ENCODE results near the gene LRFN4. TPM values are rescaled to one million over a fixed set of nuclear protein-coding genes. Genes with fewer than 3 reads are reported as not detected.

The LRFN4 gene
- total RNA-seq, 1 experiment from 2014 or later = 124 TPM

DNA sequence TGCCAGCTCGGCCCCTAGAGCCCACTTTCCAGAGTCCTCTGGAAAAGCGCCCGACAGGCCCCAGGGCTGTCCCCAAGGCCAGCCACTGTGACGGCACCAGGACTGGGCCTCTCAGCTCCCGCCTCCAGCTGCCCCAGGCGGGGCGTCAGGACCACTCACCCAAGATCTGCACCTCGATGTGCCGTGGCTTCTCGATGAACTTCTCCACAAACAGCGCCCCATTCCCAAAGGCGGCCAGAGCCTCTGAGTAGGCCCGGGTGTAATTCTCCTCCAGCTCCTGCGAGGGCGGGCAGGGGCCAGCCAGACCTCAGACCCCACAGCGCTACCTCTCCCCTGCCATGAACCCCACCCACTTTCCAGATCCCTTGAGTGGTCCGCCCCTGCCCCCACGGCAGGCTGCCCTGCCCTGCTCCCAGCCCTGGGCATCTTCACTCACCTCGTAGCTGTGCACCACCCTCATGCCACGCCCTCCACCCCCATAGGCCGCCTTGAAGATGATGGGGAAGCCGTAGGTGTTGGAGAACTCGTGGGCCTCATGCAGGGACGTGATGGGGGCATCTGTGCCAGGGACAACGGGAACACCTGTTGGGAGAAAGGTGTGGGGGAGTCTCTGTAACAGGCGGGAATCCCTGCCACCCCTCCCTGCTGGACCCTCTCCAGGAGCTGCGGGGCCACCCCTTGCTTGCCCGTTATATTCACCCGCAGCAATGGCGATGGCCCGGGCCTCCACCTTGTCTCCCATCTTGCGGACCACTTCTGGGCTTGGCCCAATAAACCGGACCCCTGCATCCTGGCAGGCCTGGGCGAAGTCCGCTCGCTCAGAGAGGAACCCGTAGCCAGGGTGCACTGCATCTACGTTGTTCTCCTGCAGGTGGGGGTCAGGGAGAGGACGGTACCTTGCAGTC is 14.0 kb downstream of the LRFN4 start:
- no peak for DNase-seq (ENCODE audit: low spot score)

DNA sequence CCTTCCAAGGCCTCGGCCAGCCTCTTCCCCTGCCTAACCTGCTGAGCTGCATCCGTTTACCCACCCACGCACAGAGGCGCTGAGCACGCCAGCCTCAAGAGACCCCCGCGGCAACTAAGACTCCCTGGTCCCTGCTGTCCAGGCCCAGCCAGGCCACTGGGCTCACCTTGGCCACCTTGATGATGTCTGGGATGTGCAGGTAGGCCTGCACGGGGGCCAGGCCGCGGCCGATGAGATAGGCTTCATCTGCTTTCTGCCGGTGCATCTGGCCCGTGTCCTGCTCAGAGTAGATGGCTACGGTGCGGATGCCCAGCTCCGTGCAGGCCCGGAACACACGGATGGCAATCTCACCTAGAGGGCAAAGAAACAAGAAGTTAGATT is 14.6 kb downstream of the LRFN4 start:
- no peak for DNase-seq (ENCODE audit: low spot score)

DNA sequence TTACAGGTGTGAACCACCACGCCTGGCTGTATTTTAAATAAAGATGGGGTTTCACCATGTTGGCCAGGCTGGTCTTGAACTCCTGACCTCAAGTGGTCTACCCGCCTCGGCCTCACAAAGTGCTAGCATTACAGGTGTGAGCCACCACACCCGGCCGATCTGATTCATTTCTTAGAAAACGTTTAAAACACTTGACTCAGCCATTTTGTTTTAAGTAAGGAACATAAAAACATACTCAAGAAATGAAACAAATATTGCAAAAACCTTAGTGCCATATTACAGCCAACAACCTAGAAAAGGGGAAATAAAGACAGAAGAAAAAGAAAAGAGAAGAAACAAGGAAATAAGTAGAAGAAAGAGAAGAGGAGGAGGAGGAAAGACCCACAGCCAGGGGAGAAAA is 17.4 kb downstream of the LRFN4 start:
- no peak for DNase-seq (ENCODE audit: low spot score)

DNA sequence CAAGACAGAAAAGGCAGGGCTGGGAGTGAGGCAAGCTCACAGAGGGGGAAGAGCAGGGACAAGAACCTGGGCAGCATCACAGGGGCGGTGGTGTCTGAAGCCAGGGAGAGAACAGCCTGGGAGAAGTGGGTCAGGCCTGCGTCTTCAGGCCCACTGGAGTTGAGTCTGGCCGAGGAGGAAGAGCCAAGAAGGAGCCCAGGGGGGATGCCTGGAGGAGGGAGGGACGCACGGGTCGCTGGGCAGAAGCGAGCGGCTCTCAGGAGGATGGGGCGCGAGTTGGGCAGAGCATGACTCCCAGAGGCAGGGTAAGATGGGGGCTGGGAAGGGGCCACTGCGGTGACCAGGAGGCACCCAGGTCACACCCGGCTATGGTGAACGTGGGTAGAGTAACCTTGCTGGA is 18.5 kb downstream of the LRFN4 start:
- no peak for DNase-seq (ENCODE audit: low spot score)

DNA sequence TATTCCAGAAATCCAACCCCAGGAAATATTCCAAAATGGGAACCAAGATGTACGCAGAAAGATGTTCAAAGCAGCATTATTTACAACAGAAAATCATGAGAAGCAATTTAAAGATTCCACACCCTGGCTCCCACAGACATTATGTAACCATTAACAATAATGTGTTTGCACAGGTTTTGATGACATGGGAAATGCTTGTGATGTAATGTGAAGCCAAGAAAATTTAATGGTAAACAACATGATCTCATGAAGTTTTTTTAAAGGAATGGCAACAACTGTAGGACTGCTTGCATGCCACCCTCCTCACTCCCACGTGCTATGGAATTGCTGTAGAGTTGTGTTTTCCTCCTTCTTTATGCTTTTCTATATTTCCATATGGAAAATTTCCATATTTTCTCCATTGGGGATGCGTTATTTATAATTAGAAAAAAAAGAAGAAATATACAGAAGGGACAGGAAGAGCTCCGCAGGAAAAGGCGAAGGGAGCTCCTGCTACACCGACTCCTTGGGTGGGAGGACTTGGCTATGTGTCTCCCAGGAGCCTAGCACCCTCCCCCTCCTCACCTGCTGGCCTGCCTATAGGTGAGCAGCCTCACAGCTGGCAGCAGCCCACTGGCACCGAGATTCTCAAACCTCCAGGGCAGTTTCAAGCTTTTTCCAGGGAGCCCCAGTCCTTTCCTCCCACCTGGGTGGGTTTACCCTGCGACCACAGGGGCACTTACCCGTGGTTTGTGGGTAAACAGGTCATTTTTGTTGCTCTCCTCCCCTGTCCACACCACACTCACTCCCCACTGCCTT is 20.9 kb downstream of the LRFN4 start:
- no peak for DNase-seq (ENCODE audit: low spot score)

DNA sequence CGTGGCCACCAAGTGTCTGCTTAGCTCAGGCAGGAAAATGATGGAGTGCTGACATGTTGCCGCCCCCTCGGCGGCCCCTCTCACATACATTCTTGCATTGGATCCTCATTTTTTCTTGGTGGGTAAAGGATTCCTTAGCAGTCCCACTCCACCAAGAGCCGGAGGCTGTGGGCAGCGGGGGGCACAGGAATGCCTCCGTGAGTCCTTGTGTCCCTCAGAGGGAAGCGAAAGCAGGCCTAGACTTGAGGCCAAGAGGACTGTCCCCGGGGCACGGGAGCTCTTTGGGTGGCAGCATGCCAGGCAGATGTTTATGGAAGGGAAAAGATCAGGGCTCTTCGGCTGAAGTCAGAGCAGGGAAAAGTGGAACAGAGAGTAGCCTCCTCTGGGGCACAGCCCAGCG is 21.6 kb downstream of the LRFN4 start:
- DNase-seq (ENCODE audit: low spot score) = no peak

DNA sequence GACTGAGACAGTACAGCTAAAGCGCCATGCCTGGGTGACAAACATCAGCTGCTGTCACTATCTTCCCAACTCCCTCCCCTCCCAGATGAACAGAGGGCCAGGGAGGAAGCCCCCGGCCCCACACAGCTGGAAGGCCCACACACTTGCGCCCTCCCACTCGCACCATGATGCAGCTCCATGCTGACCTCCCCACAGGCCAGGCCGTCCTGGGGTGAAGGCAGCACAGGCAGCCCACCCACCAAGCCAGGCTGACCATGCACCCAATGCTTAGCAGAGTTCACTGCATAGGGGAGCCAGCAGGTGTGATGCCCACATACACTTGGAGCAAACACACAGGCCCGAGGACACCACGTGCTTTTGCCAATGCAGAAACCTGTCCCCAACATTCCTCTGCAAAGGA is 22.1 kb downstream of the LRFN4 start:
- no peak for DNase-seq (ENCODE audit: low spot score)

DNA sequence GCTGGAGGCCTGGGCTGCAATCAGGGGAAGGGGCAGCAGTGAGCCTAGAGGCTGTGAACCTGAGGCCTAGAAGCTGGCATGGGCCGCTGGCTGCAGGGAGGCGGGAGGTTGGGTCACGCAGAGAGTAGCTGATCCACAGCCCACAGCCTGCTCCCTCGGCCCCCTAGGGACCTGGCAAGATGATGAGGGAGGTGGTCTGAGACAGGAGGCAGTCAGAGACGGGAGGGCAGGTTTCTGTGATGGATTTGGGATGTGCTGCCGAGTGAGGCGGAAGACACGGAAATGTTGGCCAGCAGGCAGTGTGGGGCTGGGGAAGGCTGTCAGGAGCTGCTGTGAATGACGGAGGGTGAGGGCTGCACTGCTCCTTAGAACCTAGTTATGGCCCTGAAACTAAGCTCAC is 22.7 kb downstream of the LRFN4 start:
- DNase-seq (ENCODE audit: low spot score) = no peak

DNA sequence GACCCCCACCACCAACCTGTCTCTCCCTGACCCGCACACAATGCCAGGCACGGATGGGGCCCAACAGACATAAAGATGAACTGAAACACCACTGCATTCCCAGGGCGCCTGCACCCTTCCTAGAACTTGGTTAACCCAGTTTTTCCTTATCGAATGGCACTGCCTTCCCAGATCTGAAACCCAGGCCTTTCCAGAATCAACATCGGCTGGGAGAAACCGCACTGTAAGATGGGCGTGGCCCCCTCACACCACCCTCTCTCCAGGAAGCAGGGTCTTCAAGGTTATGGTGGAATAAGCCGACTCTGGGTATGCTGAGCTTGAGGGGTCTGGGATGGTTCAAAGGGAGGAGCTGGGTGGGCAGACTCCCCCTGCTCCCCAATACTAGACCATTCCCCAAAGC is 23.1 kb downstream of the LRFN4 start:
- DNase-seq (ENCODE audit: low spot score) = no peak

DNA sequence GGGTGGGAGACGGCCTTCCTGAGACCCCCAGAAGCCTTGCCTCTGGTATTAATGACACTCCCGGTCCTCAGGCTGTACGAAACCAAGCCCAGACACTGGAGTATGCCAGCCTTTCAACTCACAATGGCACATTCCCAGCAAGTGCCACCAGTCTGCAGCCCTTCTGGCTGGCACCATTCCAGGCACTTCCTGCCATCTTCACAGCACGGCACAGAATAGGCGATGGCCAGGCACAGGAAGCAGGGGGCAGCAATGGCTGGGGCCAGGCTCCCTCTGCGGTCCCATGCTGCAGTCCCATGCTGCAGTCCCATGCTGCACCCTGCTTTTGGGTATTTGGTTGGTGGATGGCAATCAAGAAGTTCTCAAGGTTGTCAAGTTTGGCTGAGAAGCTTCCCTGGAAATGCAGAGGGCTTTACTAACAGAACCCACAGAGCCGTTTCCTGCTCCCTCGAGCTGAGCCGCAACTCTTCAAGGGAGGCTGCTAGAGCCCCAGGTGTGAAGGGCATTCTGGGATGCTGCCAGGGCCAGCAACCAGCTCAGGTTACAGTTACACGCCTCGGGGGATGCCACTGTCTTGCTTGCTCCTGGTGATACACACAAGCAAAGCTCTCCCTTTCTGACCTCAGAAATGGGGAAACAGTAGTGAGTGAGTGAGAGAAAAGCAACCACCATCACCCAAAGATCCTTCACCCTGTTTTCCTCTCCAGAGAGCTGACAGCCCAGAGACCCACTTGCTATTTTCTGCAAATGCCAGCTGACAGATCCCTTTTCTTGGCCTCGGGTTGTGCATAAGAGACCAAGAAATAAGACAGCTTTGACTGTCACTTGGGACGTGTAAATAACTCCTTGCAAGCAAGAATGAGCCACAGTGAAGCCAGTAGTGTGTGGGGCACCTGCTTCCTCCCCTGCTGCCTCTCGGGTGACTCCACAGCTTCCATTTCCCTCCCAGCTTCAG is 23.9 kb downstream of the LRFN4 start:
- peak; percentile 39 for DNase-seq (ENCODE audit: low spot score)

DNA sequence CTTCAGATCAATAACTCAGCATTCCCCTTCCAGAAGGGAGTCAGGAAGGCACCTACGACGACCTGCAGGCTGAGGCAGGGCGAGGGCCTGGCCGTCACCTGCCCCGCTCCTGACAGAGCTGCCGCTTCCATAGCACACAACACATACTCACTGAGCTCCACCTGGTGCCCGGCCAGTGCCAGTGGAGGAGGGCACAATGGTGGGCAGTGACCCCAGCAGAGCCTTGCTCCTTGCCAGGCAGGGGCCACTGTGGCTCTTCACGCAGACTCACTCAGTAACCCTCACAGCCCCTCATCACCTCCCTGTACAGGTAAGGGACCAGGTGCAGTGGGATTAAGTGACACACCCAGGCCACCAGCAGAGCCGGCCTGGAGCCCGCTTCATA is 24.6 kb downstream of the LRFN4 start:
- DNase-seq (ENCODE audit: low spot score) = no peak

DNA sequence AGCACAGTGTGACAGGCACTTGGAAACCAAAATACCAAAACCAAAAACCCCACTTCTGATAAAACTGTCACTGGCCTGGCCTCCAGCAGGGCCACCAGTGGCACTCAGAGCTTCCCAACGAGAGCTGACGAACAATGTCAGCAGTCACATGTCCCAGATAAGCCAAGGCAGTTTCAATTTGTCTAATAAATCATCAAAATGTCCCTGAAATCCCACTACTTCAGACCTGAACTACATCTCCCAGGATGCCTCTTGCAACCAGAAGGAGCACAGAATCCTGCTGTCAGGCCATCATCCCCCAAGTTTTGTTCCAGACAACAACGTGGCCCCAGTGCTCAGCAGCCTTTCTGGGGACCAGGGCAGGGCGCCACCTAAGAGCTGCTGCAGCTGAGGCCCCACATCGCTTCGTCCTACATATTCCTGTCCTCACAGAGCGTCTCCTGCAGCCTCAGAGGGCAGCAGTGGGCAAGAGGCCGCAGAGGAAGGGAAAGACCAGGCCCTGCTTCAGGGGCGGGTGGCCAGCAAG is 25.1 kb downstream of the LRFN4 start:
- no peak for DNase-seq (ENCODE audit: low spot score)

DNA sequence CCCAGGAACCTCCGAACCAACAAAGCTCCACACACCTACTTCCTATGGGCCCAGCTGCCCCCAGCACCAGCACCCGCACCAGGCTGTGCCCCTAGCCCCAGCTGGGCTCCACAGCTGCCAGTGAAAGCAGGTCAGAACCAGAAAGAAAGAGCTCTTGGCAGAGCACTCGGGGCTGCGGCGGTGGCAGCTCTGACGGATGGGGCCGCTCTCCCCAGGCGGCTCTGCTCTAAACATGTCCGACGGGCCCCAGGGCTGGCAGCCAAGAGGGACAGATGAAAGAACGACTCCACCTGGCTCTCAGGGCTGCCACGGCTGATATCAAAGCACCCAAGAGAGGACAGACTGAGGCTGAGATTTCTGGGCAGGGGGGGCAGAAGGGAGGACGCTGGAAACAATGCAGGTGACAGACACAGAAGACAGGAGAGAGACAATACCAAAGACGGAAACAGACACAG is 25.7 kb downstream of the LRFN4 start:
- DNase-seq (ENCODE audit: low spot score) = no peak

DNA sequence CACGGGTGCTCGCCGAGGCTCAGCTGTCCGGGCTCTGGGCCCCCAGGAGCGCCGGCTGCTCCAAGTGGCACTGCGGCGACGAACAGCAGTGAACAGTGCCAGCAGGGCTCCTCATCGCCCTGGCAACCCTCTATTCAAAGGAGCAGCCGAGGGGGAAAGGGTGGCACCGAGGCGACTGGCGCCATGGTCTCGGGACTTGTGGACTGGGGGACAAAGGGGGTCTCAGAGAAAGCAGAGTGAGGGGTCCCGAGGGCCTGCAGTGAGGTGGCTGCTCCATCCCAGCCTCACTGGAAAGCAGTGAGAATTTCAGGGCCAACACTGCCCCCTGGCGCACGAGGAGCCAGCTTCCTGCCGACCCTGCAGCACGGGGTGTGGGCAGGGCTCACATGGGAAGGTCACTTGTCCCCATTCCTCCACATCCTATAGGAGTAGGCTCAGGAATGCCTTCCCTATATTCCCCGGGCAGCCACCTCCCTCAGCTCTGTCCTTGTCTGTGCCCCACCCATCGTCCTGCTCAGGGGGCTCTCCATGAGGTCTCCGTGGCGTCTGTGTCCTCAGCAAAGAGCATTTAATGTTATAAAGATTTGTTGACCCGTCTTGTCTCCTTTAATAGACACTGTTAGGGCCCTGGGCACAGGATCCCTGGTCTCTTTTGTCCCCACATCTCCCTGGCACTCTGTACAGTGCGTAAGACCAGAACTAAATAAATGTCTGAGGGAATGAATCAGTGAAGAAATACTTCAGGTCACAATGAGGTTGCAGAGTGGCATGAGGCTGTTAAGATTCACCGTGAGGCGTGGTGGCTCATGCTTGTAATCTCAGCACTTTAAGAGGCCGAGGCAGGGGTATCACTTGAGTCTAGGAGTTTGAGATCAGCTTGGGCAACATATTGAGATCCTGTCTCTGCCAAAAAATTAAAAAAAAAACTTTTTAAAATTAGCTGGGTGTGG is 26.4 kb downstream of the LRFN4 start:
- peak; percentile 86 for DNase-seq (ENCODE audit: low spot score)

DNA sequence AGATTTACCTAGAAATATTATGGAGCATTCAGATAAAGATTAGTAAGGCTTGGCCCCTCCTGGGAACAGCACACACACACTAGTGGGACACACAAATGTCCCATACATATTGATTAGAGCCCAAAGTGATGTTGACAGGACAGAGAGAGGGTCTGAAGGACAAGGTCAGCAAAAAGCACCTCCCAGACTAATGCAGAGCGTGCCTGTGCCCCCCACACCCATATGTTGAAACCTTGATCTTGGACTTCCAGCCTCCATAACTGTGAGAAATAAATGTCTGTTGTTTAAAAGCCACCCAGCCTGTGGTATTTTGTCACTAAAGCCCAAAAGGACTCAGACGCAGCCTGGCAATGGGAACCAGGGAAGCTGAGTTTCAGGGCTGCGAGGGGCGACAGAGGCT is 27.6 kb downstream of the LRFN4 start:
- DNase-seq (ENCODE audit: low spot score) = no peak

DNA sequence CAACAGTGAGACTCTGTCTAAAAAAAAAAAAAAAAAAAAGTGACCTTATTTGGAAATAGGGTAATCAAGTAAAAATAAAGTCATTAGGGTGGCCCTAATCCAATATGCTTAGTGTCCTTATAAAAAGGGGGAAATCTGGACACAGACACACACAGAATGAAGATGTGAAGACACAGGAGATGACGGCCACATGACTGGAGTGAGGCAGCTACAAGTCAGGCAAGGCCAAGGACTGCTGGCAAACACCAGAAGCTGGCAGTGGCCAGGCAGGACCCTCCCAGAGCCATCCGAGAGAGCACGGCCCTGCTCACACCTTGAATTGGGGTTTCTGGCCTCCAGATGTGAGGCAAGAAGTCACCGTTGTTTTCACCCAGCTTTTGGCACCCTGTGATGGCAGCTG is 28.6 kb downstream of the LRFN4 start:
- DNase-seq (ENCODE audit: low spot score) = no peak

DNA sequence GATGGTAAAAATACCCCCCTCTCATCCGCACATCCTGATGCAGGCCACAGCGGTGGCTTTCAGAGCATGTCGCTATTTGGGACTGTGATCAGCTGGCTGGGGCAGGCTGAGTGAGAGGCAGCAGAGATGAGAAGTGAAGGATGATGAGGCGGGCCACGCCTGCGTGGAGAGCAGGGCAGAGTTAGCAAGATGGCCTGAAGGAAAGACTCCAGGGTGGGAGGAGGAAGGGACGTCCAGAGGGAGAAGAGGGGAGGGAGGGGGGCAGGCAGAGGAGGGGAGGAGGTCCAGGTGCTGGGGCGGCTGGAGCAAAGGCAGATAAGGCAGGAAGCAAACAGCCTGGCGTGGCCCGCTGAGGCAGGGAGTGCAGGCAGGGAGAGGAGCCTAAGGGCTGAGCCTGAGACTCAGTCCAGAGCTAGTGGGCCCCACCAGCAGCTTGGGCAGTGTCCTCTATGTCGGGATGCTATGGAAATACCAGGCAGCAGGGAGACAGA is 29.1 kb downstream of the LRFN4 start:
- DNase-seq (ENCODE audit: low spot score) = no peak

DNA sequence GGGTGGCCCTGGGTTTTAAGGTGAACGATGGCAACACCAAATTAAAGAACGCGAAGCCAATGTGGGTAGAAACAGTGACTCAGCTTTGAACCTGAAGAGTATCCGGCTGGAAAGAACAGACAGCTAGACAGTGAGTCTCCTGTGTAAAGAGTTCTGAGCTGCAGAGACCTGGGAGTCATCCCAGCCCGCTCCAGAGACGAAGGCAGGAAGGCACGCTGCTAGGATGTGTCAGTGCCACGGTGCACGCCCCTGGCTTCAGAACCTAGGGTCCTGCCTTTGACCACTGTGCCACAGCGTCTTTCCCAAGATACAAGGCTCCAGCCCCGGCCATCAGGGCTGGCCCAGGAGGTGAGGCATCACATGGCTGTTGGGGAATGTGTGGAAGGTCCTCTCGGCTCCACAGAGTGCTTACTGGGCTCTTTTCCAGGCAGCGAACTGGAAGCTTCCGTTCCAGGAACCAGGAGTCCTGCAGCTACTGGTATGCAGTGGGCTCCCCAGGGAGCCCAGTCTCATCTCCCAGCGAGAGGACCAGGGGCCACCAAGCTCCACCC is 29.9 kb downstream of the LRFN4 start:
- DNase-seq (ENCODE audit: low spot score) = no peak

DNA sequence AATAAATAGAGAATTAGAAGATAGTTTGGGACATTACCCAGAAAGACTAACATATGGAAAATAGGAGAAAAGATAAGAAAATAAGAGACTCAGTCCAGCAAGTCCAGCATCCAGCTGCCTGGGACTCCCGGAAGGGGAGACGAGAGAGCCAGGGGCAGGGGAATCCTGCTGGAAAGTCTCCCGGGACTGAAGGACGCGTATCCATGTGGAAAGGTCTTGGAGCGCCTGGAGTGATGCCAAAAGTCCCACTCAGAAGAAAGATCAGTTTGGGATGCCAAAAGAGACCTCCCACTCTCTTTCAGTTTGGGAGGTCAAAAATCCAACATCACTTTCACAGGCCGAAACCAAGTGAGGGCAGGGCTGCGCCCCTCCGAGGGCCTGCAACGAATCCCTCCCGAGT is 30.7 kb downstream of the LRFN4 start:
- DNase-seq (ENCODE audit: low spot score) = no peak

DNA sequence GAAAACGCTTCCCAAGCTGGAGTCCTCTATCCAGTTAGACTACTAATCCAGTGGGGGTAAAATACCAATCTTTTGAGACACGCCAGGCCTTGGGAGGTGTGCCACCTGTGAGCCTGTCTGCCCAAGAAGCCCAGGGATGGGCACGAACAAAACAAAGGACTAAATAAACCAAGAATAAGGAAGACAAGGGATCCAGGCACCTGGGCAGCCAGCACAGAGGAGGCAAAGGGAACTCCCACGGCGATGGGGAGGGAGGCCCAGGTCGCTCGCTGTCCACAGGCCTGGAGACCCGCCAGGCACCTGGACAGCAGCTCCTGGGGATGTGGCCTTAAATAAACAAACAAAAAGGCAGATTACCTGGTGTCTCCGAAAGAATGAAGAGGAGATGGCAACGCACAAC is 31.4 kb downstream of the LRFN4 start:
- DNase-seq (ENCODE audit: low spot score) = no peak

Measured in HT-29 (cell line).